Hepatic stellate cell (primary cell): ENCODE measurements around the gene CDK5RAP2.
"Not testable (repeated sequence)": the region's sequence is repeated elsewhere in the genome, so short reads cannot be mapped to it uniquely, and the experiment has no call there.

Experiments
- DNase-seq: peaks from one replicate; pipeline ENCODE4 v3.0.0; 2011; ENCODE audit warnings: low spot score

Gene CDK5RAP2

DNA sequence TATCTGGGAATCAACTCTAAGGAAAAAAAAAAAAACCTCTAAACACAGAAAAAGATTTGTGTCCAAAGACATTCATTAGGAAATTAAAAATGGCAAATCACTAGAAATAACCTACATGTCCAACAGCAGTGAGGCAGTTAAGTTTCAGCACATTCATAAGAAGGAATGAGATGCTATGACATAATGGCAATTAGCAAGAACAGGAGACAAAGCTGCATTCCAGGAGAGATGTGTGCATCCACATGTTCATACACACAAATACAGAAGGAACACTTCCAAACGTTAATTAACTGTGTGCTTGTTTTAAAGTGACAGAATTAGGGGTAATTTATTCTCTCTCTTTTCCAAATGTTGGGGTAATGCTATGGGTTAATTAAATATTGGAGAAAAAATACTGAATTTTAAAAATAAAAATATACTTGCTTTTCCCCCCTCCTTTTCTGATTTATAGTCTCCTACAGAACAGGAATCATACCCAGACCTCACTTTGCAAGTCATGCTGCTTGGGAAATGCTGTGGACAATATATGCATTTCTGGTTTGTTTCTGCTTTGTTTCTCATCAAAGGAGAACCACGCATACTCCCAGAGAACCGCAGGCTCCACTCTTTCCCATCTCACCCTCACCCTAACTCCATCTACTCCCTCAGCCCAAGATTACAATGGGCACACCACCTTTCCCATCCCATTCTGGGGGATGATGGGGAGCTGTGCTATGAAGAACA, 114.1 kb downstream of the CDK5RAP2 start:
- no peak for DNase-seq

DNA sequence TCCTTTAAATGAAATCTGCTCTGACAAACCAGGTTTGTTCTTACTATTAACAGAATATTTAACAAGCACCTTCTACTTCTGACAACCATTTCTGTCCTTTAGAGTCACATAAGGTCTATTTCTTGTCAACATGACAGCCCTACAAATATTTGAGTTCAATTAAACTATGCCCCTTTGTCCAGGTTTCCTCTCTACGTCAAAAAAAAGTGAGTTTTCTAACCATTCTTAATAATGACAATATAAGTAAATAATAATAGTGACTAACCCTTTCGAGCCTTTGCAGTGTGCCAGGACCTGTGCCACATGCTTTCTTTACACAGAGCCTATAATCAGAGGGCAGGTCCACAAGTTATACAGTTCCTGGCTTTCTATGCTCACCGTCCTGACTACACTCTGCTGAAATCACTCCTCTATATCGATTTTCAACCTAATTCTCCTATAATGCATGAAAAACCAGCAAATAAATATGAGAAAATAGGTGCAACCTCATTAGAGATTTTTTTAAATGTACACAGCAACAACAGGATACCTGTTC, 115.0 kb downstream of the CDK5RAP2 start:
- DNase-seq, result no peak

GRCh38 chr9:120464176-120464886, 115.6 kb downstream of the CDK5RAP2 start:
- DNase-seq, result no peak

DNA sequence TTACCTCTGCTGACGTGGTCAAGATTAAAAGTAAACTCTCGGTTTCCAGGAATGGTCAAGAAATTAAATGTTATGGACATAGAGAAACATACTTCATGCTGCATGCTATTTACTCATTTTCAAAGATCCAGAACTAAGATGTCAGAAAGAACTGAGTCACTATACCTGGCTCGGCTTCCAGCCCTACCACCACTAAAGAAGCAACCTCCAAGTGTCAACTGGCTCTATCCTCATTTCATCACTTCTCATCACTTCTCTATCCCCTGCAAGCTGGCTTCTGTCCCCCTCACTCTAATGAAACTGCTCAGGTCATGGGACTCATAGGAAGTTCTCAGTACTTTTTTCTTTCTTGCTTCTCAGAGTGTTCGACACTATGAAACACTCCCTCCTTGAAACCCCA, 116.2 kb downstream of the CDK5RAP2 start:
- no peak for DNase-seq

- not testable (repeated sequence) for DNase-seq
These were observed 118.3 kb downstream of the CDK5RAP2 start for GRCh38 chr9:120461677-120462076.

DNA sequence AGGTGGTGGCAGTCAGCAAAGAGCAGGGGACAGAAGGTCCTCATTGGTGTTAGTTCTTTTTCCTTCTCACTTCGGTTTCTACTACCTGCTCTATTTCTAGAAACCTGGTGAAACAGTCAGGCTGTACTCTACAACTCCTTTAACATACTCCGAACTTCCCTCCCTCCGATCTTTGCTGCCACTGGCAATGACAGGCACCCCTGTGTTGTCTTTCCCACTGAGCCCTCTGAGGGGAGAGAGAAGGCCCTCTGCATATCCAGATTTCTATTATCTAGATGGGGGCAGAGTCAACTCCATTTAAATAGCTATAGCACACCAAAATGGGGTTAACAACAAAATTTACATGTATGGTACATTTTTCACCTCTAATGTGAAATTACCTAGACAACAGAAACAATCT, 123.7 kb downstream of the CDK5RAP2 start:
- no peak for DNase-seq

GRCh38 chr9:120454467-120454866, 125.5 kb downstream of the CDK5RAP2 start:
- no peak for DNase-seq

DNA sequence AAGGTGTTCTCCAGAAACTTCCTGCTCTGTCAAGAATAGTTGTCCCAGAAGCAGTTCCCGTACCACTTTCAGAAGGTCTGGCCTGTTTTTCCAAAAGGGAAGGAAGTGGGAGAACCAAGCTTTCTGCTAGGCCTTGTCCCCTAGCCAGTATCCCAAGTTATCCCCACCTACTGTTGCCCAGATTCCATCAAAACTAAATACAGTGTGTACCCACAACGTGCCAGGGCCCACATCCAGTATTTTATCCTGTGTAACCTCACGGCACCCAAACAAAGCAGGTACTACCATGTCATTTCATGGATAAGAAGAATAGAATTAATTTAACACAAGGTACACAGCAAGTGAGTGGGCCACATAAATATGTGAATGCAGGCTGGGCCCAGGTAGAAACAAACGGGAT, 126.2 kb downstream of the CDK5RAP2 start:
- DNase-seq, result no peak

GRCh38 chr9:120452631-120453030, 127.3 kb downstream of the CDK5RAP2 start:
- DNase-seq, result no peak

DNA sequence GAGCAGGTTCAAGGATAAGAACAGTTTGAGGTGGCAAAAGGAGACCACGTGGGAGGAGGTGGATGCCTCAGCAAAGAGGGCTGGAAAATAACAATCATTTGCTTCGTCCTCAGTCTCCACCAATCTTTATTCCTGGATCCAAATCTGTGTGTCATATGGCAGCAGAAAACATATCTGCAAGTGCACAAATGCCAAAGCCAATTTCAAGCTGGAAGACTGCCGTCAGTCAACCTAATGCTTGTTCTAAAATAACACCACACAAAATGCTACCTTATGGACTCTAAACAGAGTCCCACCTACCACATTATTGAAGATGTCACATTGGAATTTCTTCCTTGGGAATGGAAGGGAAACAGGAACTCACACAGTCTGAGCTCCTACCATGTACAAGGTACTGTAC, 129.1 kb downstream of the CDK5RAP2 start:
- no peak for DNase-seq

DNA sequence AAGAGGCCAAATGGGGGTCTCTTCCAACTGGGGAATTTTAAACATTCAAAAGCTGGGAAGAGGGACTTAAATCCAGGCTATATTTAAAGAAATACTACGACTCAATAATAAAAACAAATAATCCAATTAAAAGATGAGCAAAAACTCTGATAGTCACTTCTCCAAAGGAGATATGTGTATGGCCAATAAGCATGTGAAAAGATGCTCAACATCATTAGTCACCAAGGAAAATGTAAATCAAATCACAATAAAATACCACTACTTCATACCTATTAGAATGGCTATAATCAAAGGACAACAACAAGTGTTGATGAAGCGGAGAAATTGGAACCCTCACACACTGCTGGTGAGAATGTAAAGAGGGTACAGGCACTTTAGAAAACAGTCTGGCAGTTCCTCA, 130.4 kb downstream of the CDK5RAP2 start:
- no peak for DNase-seq

- DNase-seq, result no peak
These were observed 131.9 kb downstream of the CDK5RAP2 start for GRCh38 chr9:120447959-120448500.

DNA sequence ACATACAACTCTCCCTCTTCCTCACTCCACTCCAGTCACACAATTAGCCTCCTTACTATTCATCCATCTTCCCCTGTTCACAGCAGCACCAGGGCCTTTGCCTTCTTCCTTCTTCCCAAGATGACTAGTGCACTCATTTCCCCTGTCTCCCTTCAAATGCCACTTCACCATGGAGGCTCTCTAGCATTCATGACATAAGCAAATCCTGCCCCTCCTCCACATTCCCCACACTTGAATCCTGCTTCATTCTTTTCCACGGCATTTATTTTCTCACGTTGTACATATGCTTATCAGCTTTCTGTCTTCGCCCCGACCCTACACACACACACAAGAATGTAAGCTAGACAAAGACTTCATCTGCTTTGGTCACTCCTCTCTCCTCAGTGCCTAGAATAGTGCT, 133.3 kb downstream of the CDK5RAP2 start:
- peak; percentile 9 for DNase-seq

DNA sequence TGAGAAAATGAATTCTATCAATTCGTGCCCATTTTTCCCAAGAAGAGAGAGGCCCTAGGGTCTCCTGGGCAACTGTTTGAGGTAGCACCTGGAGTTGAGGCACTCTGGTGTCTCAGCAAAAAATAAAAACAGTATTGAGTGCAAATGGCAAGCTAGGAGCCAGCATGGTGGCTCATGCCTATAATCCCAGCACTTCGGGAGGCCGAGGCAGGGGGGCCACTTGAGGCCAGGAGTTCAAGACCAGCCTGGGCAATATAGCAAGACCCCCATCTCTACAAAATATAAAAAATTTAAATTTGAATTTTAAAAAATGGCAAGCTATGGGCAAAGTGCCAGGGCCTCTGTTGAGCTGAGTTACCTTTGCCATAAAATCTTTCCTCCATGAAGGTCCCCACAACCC, 136.0 kb downstream of the CDK5RAP2 start:
- no peak for DNase-seq

DNA sequence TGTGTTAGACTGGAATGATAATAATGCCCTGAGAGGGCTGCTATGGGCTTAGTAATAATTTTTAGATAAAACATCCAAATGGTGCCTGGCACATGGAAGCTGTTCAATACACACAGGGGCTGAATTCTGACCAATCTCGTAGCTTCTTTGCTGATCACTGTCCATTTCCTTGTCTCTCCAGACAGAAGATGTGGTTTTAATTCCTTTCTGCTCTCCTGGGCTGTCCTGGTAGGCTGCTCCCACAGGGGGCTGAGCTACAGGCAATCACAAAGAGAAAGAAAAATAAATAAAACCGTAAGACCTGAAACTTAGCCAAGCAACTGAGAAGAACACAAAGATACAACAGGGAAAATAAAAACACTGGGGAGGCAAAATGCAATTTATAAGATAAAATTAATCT, 136.5 kb downstream of the CDK5RAP2 start:
- peak; percentile 65 for DNase-seq

DNA sequence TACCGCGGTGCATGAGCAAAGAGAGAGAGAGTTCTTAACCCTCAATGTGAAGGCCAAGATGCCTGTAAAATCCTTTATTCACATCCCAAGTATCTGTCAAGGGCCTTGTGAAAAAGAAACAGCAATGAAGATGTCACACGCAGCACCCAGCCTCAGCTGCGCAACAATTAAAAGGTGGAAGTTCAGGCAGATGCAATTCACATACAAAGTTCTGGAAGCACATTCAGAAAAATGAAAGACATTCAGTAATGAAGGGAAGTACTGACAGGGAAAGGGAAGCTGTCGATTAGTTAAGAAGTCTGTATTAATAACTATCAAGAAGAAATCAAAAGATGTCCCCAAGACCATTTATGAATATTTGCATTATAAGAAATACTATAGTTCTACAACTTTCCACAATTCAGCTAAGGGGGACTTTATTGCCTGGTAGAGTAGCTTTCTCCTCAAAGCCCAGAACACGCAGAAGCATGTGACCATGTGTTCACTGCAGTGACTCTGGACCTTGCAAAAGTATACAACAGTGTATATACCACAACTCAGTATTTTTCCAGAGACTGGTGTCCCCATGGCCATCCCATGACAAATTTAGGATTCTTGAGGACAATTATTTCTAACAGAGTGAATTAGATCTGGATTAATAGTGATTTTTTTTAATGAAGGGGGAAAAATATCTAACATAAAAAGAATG, 137.5 kb downstream of the CDK5RAP2 start:
- DNase-seq, result no peak

GRCh38 chr9:120441426-120442307, 138.3 kb downstream of the CDK5RAP2 start:
- DNase-seq, result peak; percentile 60

- DNase-seq, result no peak
These were observed 139.2 kb downstream of the CDK5RAP2 start for GRCh38 chr9:120440791-120441190.

GRCh38 chr9:120439926-120440325, 140.0 kb downstream of the CDK5RAP2 start:
- no peak for DNase-seq

GRCh38 chr9:120438836-120439546, 141.0 kb downstream of the CDK5RAP2 start:
- DNase-seq, result no peak

DNA sequence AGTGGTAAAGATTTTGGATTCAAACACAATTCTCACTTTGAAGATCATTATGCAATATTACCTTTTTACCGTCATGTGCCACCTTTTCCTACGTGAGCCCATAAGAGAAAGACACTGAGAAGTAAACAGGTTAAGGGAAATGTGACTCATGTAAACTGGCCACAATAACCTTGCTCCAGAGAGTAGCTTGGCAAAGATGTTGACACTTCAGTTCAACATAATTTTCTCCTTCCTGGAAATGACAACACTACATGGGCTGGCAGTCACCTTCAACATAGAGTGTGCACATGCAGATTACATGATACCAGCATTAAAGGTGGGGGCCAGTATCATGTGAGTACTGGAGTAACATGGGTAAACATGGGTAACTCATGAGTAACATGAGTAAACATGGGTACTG, 141.9 kb downstream of the CDK5RAP2 start:
- no peak for DNase-seq
